Stimulated activated naive CD8-positive, alpha-beta T cell treated with anti-CD3 and anti-CD28 coated beads, Interleukin-15, Interleukin-2, amounts not matched to agents 100 U/mL and 50 U/mL, for 24 hours (primary cell): ENCODE data around the gene PFKL.
"Not testable (repeated sequence)": the region's sequence is repeated elsewhere in the genome, so short reads cannot be mapped to it uniquely, and the experiment has no call there.

Experiments
- ATAC-seq: fragments of 150-1000 bp; cut with Tn5 transposase; one replicate; pipeline ENCODE4 v1.10.0; 2021
- DNase-seq: peaks from one replicate; pipeline ENCODE4 v3.0.0; 2021

The PFKL gene

DNA sequence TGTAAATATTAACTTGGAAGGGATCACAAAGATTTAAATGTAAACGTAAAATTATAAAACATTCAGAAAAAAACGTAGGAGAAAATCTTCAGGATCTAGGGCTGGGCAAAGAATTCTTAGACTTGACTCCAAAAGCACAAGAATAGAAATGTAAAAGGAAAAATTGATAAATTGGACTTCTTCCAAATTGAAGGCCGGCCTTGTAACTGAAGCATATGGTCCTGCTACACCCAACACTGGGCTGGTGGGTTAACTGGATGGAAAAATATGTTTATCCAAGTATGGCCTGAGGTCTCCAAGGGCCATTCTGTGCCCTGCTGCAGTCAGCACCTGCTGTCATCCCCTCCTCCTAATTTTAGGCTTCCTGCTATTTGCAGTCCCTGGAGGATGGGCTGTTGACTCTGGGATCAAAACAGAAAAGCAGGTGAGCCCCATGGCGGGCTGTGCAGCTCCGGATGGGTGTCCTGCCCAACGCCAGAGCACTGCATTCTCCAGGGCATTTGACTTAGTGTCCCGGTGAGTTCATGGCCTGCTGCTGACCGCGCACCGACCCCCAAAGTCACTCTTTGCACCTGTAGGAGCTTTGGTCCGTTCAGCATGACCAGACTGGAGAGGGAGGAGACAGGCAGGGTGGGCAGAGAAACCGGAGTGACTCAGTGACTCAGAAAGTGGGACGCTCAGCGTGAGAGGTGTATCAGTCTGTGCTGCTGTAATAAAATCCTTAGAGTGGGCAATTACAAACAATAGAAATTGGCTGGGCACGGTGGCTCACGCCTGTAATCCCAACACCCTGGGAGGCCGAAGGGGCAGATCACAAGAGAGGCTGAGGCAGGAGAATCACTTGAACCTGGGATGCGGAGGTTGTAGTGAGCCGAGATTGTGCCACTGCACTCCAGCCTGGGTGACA is 20.2 kb upstream of the PFKL start:
- DNase-seq (no peak), ATAC-seq (no peak)

DNA sequence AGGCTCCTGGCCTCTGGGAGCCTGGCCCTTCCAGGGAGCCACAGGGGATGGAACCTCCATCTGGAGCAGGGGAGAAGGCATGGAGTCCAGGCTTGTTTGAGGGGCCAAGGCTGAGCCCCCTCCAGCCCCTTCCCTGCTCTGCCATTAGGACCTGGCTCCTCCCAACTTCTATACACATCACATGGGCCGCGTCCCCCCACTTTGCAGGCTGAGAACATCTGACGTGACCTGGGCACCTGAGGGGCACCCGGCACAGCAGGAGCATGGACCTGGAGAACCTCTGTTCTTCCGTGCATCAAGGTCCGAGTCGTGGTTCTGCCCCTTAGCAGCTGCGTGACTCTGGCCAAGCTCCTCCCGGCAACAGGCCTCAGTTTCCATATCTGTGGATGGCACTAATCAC is 18.1 kb upstream of the PFKL start:
- ATAC-seq (no peak), DNase-seq (no peak)

- no peak for DNase-seq
- no peak for ATAC-seq
Observed at GRCh38 chr21:44282370-44282769, 17.5 kb upstream of the PFKL start.

DNA sequence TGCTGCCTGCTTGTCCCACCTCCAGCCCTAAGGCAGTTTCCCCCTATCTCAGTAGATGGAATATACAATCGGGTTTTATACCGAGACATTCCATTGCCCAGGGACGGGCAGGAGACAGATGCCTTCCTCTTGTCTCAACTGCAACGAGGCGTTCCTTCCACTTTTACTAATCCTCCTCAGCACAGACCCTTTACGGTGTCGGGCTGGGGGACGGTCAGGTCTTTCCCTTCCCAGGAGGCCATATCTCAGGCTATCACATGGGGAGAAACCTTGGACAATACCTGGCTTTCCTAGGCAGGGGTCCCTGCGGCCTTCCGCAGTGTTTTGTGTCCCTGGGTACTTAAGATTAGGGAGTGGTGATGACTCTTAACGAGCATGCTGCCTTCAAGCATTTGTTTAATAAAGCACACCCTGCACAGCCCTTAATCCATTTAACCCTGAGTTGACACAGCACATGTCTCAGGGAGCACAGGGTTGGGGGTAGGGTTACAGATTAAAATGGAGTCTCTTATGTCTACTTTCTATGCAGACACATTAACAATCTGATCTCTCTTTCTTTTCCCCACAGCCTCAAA is 16.6 kb upstream of the PFKL start:
- DNase-seq, ATAC-seq: not testable (repeated sequence)

DNA sequence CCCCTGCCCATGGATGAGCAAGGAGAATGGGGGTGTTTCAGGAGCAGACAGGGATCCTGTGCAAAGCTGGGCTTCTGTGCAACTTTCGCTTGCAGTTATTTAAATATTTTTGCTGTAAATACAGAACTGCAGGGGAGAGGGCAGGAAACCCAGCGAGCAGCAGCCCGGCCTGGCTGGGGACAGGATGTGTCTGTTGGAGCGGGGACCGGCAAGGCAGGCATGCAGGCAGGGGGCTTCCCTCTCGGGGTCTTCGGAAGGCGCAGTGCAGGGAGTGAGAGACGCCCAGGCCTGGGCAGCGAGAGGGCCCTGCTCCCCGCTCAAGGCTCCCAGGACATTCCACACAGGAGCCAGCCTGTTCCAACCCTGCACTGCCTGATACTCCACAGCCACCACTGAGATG is 15.9 kb upstream of the PFKL start:
- no peak for ATAC-seq

DNA sequence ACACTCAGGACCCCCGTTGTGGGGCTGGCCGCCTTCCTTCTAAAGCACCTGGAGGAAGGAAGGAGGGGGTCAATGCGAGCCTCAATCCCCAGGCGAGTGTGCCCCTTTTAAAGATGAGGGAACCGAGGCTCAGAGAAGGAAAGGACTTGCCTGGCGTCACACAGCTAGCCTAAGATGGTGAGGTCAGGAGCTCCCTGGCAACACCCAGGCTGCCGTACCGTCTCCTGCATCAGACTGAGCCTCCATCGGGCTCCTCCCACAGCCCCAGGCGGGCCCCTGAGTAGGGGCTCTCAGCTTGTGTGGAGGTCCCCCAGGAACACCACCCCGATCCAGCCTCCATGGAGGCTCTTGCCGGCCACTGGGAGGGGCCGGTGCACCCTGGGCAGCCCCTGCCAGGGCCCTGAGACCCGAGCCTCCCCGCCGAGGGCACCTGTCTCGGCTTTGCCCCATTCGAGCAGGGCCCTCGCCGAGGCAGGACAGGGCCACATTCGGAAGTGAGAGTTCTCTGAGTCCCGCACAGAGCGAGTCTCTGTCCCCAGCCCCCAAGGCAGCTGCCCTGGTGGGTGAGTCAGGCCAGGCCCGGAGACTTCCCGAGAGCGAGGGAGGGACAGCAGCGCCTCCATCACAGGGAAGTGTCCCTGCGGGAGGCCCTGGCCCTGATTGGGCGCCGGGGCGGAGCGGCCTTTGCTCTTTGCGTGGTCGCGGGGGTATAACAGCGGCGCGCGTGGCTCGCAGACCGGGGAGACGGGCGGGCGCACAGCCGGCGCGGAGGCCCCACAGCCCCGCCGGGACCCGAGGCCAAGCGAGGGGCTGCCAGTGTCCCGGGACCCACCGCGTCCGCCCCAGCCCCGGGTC is 14.5 kb upstream of the PFKL start, which contains the start of gene AIRE:
Gene AIRE (plus strand): TSS at position 739 of the 855 bp plus-strand sequence. CDS start 131 bp downstream, outside the sequence.
- ATAC-seq (no peak), DNase-seq (no peak)

More for the DNA sequence above, 15.9 kb upstream of the PFKL start:
- no peak for DNase-seq

- ATAC-seq (no peak), DNase-seq (no peak)
Observed at GRCh38 chr21:44286086-44286715, 13.7 kb upstream of the PFKL start.

GRCh38 chr21:44286716-44287632 is 12.9 kb upstream of the PFKL start:
- ATAC-seq (no peak), DNase-seq (no peak)

- no peak for ATAC-seq
- no peak for DNase-seq
Observed at GRCh38 chr21:44288251-44289110, 11.4 kb upstream of the PFKL start.

- no peak for DNase-seq
- ATAC-seq = no peak
Observed at GRCh38 chr21:44289381-44290010, 10.4 kb upstream of the PFKL start.

GRCh38 chr21:44290327-44291077 is 9.4 kb upstream of the PFKL start:
- no peak for ATAC-seq
- DNase-seq = no peak

DNA sequence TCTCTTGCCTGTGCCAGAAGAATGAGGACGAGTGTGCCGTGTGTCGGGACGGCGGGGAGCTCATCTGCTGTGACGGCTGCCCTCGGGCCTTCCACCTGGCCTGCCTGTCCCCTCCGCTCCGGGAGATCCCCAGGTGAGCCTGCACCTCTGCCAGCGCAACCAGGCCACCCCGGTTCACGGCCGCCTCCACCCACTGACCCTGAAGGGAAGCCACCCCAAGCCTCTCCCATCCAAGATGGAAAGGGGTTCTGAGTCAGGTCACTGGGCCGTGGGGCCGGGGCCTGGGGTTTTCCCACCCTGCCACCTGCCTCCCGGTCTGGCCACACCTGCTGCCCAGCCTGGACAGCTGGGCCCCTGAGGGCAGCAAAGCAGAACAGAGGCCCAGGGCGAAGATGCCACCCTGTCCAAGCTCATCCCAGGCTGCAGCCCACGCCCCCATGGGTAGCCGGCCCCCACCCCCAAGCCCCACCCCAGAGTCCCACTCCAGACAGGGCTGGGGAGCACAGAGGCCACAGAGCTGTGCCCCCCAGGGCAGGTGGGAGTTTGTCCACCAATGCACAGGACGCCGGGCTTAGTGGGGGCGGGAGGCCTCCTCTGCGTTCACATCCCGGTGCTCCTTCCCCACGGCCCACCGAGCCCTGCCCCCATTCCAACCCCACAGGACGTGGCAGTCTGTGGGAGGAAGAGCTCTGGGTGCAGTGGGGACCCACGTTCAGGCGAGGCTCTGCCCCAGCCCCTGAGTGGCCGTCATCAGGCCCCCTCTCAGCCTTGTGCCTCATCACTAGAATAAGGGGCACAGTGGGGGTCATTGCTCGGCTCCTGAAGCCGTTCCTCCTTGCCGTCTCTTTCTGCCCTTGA is 8.5 kb upstream of the PFKL start:
- ATAC-seq (no peak), DNase-seq (no peak)

DNA sequence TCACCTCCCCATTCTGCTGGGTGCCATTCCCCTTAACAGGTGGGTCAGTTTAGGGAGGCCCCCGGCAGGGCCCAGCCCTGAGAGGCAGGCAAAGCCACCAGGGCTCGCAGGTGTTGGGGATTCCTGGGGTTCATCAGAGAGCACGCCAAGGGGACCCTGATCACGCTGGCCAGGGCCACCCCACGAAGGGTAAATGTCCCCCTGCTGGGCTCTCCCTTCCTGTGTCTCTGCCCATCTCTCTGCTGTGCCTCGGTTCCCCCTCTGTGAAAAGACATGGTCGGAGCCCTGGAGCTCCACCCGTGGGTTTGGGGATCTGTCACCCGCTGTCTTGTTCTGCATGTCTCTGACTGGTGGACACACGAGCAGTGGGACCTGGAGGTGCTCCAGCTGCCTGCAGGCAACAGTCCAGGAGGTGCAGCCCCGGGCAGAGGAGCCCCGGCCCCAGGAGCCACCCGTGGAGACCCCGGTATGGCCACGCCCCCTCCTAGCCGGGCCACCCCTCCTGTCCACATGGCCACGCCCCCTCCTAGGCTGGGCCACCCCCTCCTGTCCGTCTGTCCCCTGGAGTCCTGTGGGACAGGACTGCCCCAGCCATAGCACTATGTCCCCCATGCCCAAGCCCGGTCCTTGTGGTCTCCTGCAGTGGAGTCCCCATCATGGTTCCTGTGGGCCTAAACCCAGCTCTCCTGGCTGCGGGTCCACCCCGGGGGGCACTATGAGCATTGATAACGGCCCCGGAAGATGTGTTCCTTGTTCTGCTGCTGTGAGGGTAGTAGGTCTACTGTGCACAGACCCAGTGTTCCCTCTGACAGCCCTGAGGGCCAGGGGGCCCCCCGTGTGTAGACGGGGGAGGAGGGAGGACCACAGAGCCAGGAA is 7.7 kb upstream of the PFKL start:
- DNase-seq (no peak), ATAC-seq (no peak)

- ATAC-seq (no peak), DNase-seq (no peak)
Observed at GRCh38 chr21:44292812-44293195, 7.0 kb upstream of the PFKL start.

- no peak for ATAC-seq
- DNase-seq = no peak
Observed at GRCh38 chr21:44293551-44294231, 6.2 kb upstream of the PFKL start.
